Naive thymus-derived CD8-positive, alpha-beta T cell (primary cell): ENCODE data around the gene CYP46A1. TPM values are rescaled to one million over a fixed set of nuclear protein-coding genes. Genes with fewer than 3 reads are reported as not detected.

Source experiments
- ATAC-seq, 2 donors: fragments of 150-1000 bp; cut with Tn5 transposase in 1 of 2; sonication (Bioruptor Pico), chemical (Tn5 transposase) in 1 of 2; 1 replicate in 1 of 2; 2 replicates in 1 of 2; pipeline ENCODE4 v1.10.0; 2021; ENCODE audit warnings: mild to moderate bottlenecking in 2 of 2, moderate library complexity in 2 of 2
- POLR2A ChIA-PET: fragments of 350-600 bp; sonication (Branson Sonifier 250); formaldehyde crosslinking; loops from one replicate; lab custom pipeline; 2021; ENCODE audit warnings: antibody characterized with exemption; lab: Charles Lee
- DNase-seq, 10 donors: peaks; one replicate each; pipeline versions ENCODE4 v3.0.0 to v3.0.0-alpha.2; 2020 to 2022
- H3K27ac Mint-ChIP-seq, 10 donors: one replicate each; pipeline ENCODE4 v1.8.0; 2020 to 2022; ENCODE audit warnings: mild to moderate bottlenecking in 10 of 10, mixed read lengths in 10 of 10, moderate library complexity in 4 of 10, inconsistent platforms in 1 of 10
- H3K27me3 Mint-ChIP-seq, 5 donors: one replicate each; pipeline ENCODE4 v1.8.0; 2021 to 2022; ENCODE audit warnings: mixed read lengths in 5 of 5
- H3K36me3 Mint-ChIP-seq, 3 donors: one replicate each; pipeline ENCODE4 v1.8.0; 2020 to 2022; ENCODE audit warnings: mixed read lengths in 3 of 3, mild to moderate bottlenecking in 2 of 3, inconsistent platforms in 1 of 3
- H3K4me1 Mint-ChIP-seq, 4 donors: one replicate each; pipeline ENCODE4 v1.8.0; 2021 to 2022; ENCODE audit warnings: mixed read lengths in 4 of 4
- H3K4me3 Mint-ChIP-seq, 10 donors: one replicate each; pipeline ENCODE4 v1.8.0; 2020 to 2022; ENCODE audit warnings: mild to moderate bottlenecking in 10 of 10, mixed read lengths in 10 of 10, moderate library complexity in 6 of 10, inconsistent platforms in 1 of 10
- H3K9me3 Mint-ChIP-seq, 9 donors: one replicate each; pipeline ENCODE4 v1.8.0; 2020 to 2022; ENCODE audit warnings: mixed read lengths in 9 of 9, mild to moderate bottlenecking in 3 of 9, inconsistent platforms in 1 of 9, moderate library complexity in 1 of 9
- polyA plus RNA-seq, 3 donors: library from polyadenylated mRNA; unstranded; fragments of 300-500 nt; fragmentation: Illumina TruSeq; gene quantifications; one replicate each; pipeline ENCODE4 v1.2.3, GENCODE V29; 2021
- total RNA-seq, 8 experiments: library from RNA in 2 of 8; stranded (reverse) in 2 of 8; gene quantifications; one replicate each; pipeline ENCODE4 v1.2.3 and lab custom pipeline; 2021 to 2026

Gene CYP46A1
- total and polyA plus RNA-seq, 5 experiments from 2014 or later, result 0.02 to 0.44 (median 0.41) TPM; not detected in 2

GRCh38 chr14:99677231-99678140, 6.6 kb upstream of the CYP46A1 start:
- Mint-ChIP-seq H3K4me1 (peaks cover 0 to 15% (median 8%) of the 10 kb centered on the region in 4 donors), H3K27ac (peak overlapping the region in 1 of 10 donors; percentile 58), H3K27me3 (peaks cover 3 to 22% (median 7%) of the 10 kb centered on the region in 5 donors), H3K36me3 (no peaks in the 10 kb centered on the region), H3K4me3 (no peak overlapping the region), H3K9me3 (peaks cover 0 to 23% (median 7%) of the 10 kb centered on the region in 9 donors)
- ATAC-seq (no peak), DNase-seq (peak in 1 of 10 donors; percentile 52)
- POLR2A ChIA-PET, result interaction anchor here (1.4 kb wide), 1 partner anchor 10 kb away, joined by 3 read pairs; no protein-coding TSS in a partner anchor

- Mint-ChIP-seq H3K27ac (no peak overlapping the region), H3K36me3 (no peaks in the 10 kb centered on the region), H3K4me1 (peaks cover 2 to 13% (median 11%) of the 10 kb centered on the region in 4 donors), H3K9me3 (peaks cover 0 to 23% (median 7%) of the 10 kb centered on the region in 9 donors), H3K4me3 (no peak overlapping the region), H3K27me3 (peaks cover 0 to 16% (median 3%) of the 10 kb centered on the region in 5 donors)
- POLR2A ChIA-PET, result interaction anchor here (1.4 kb wide), 1 partner anchor 9 kb away, joined by 3 read pairs; no protein-coding TSS in a partner anchor
- DNase-seq (no peak), ATAC-seq (no peak)
These were observed 5.9 kb upstream of the CYP46A1 start for GRCh38 chr14:99678198-99678597.

- H3K36me3 Mint-ChIP-seq, result no peaks in the 10 kb centered on the region
- peaks cover 2 to 16% (median 13%) of the 10 kb centered on the region in 4 donors for H3K4me1 Mint-ChIP-seq
- POLR2A ChIA-PET, result interaction anchor here (1.4 kb wide), 1 partner anchor 8 kb away, joined by 3 read pairs; no protein-coding TSS in a partner anchor
- ATAC-seq (no peak), DNase-seq (no peak)
- peaks cover 0 to 23% (median 7%) of the 10 kb centered on the region in 9 donors for H3K9me3 Mint-ChIP-seq
- H3K27ac Mint-ChIP-seq, result no peak overlapping the region
- H3K4me3 Mint-ChIP-seq, result no peak overlapping the region
- H3K27me3 Mint-ChIP-seq, result peaks cover 0 to 15% (median under 1%) of the 10 kb centered on the region in 5 donors
These were observed 5.0 kb upstream of the CYP46A1 start for GRCh38 chr14:99679111-99679510.

GRCh38 chr14:99679543-99679942, 4.6 kb upstream of the CYP46A1 start:
- Mint-ChIP-seq H3K27ac (no peak overlapping the region), H3K4me3 (no peak overlapping the region), H3K27me3 (peaks cover 0 to 10% (median 0%) of the 10 kb centered on the region in 5 donors), H3K36me3 (no peaks in the 10 kb centered on the region), H3K9me3 (peaks cover 0 to 23% (median 7%) of the 10 kb centered on the region in 9 donors), H3K4me1 (peaks cover 2 to 16% (median 13%) of the 10 kb centered on the region in 4 donors)
- POLR2A ChIA-PET, result interaction anchor here (1.4 kb wide), 1 partner anchor 8 kb away, joined by 3 read pairs; no protein-coding TSS in a partner anchor
- DNase-seq (no peak), ATAC-seq (no peak)

- ATAC-seq (no peak), DNase-seq (no peak)
- Mint-ChIP-seq H3K4me1 (peaks cover 2 to 16% (median 13%) of the 10 kb centered on the region in 4 donors), H3K27ac (no peak overlapping the region), H3K27me3 (peaks cover 0 to 8% (median 0%) of the 10 kb centered on the region in 5 donors), H3K36me3 (no peaks in the 10 kb centered on the region), H3K9me3 (peaks cover 0 to 23% (median 7%) of the 10 kb centered on the region in 9 donors), H3K4me3 (no peak overlapping the region)
- POLR2A ChIA-PET, result no interaction called here
These were observed 4.1 kb upstream of the CYP46A1 start for GRCh38 chr14:99679996-99680395.

GRCh38 chr14:99681101-99681831, 2.8 kb upstream of the CYP46A1 start:
- DNase-seq, result no peak
- Mint-ChIP-seq H3K36me3 (no peaks in the 10 kb centered on the region), H3K4me3 (peak overlapping the region in 3 of 10 donors; percentile 29 to 46 (median 39)), H3K27me3 (peaks cover 0 to 4% (median 0%) of the 10 kb centered on the region in 5 donors), H3K9me3 (peaks cover 0 to 23% (median 7%) of the 10 kb centered on the region in 9 donors), H3K27ac (no peak overlapping the region), H3K4me1 (peaks cover 2 to 24% (median 13%) of the 10 kb centered on the region in 4 donors)
- POLR2A ChIA-PET, result no interaction called here
- ATAC-seq, result no peak

GRCh38 chr14:99681832-99682148, 2.3 kb upstream of the CYP46A1 start:
- no peak for ATAC-seq
- Mint-ChIP-seq H3K27ac (no peak overlapping the region), H3K4me3 (peak overlapping the region in 3 of 10 donors; percentile 29 to 46 (median 39))

GRCh38 chr14:99682809-99683618, 1.1 kb upstream of the CYP46A1 start:
- peaks cover 0 to 13% (median 7%) of the 10 kb centered on the region in 9 donors for H3K9me3 Mint-ChIP-seq
- POLR2A ChIA-PET, result interaction anchor here (1.1 to 1.3 kb wide), 3 partner anchors 78 to 538 kb away, joined by 3 to 13 read pairs (median 10); partner anchors contain the start of genes CCDC85C, CCNK and SETD3
- H3K4me1 Mint-ChIP-seq, result peaks cover 6 to 25% (median 14%) of the 10 kb centered on the region in 4 donors
- H3K27me3 Mint-ChIP-seq, result peaks cover 1 to 15% (median 4%) of the 10 kb centered on the region in 5 donors
- no peaks in the 10 kb centered on the region for H3K36me3 Mint-ChIP-seq
- DNase-seq (peak; percentile 62 to 89 (median 80)), ATAC-seq (peak; percentile 27 to 36)
- H3K4me3 Mint-ChIP-seq, result peak overlapping the region; percentile 85 to 96 (median 93)
- H3K27ac Mint-ChIP-seq, result peak overlapping the region in 8 of 10 donors; percentile 22 to 96 (median 68)

More at GRCh38 chr14:99681832-99682148, 2.3 kb upstream of the CYP46A1 start:
- peaks cover 0 to 4% (median 3%) of the 10 kb centered on the region in 5 donors for H3K27me3 Mint-ChIP-seq
- no peaks in the 10 kb centered on the region for H3K36me3 Mint-ChIP-seq
- peak in 1 of 10 donors; percentile 28 for DNase-seq
- H3K4me1 Mint-ChIP-seq, result peaks cover 2 to 19% (median 11%) of the 10 kb centered on the region in 4 donors
- peaks cover 0 to 20% (median 7%) of the 10 kb centered on the region in 9 donors for H3K9me3 Mint-ChIP-seq
- POLR2A ChIA-PET, result no interaction called here

GRCh38 chr14:99684410-99684934, 374 bp downstream of the CYP46A1 start:
- ATAC-seq, result peak; percentile 45 to 46
- peaks cover 0 to 1% (median 0%) of the 10 kb centered on the region in 9 donors for H3K9me3 Mint-ChIP-seq
- peak in 1 of 10 donors; percentile 71 for DNase-seq
- H3K36me3 Mint-ChIP-seq, result no peaks in the 10 kb centered on the region
- H3K4me3 Mint-ChIP-seq, result peak overlapping the region in 4 of 10 donors; percentile 16 to 66 (median 39)
- no peak overlapping the region for H3K27ac Mint-ChIP-seq
- POLR2A ChIA-PET, result interaction anchor here (1.1 to 1.3 kb wide), 3 partner anchors 80 to 537 kb away, joined by 3 to 13 read pairs (median 10); partner anchors contain the start of genes CCDC85C, CCNK and SETD3
- peaks cover 10 to 30% (median 22%) of the 10 kb centered on the region in 4 donors for H3K4me1 Mint-ChIP-seq
- H3K27me3 Mint-ChIP-seq, result peaks cover 5 to 29% (median 14%) of the 10 kb centered on the region in 5 donors

- ATAC-seq (no peak), DNase-seq (peak in 1 of 10 donors; percentile 7)
- Mint-ChIP-seq H3K4me3 (peak overlapping the region; percentile 55 to 79 (median 70)), H3K9me3 (no peaks in the 10 kb centered on the region), H3K36me3 (no peaks in the 10 kb centered on the region), H3K27me3 (peaks cover 10 to 36% (median 21%) of the 10 kb centered on the region in 5 donors), H3K4me1 (peaks cover 12 to 30% (median 22%) of the 10 kb centered on the region in 4 donors), H3K27ac (peak overlapping the region in 1 of 10 donors; percentile 14)
- POLR2A ChIA-PET, result no interaction called here
These were observed 1.1 kb downstream of the CYP46A1 start for GRCh38 chr14:99685151-99685591.

GRCh38 chr14:99685596-99685995, 1.5 kb downstream of the CYP46A1 start:
- H3K27me3 Mint-ChIP-seq, result peaks cover 12 to 41% (median 25%) of the 10 kb centered on the region in 5 donors
- no peak overlapping the region for H3K27ac Mint-ChIP-seq
- POLR2A ChIA-PET, result no interaction called here
- no peaks in the 10 kb centered on the region for H3K9me3 Mint-ChIP-seq
- H3K4me3 Mint-ChIP-seq, result peak overlapping the region; percentile 55 to 79 (median 70)
- H3K4me1 Mint-ChIP-seq, result peaks cover 12 to 30% (median 22%) of the 10 kb centered on the region in 4 donors
- H3K36me3 Mint-ChIP-seq, result no peaks in the 10 kb centered on the region
- DNase-seq (no peak), ATAC-seq (no peak)
